ENCODE measurements around the gene SLC6A2.

The SLC6A2 gene

DNA sequence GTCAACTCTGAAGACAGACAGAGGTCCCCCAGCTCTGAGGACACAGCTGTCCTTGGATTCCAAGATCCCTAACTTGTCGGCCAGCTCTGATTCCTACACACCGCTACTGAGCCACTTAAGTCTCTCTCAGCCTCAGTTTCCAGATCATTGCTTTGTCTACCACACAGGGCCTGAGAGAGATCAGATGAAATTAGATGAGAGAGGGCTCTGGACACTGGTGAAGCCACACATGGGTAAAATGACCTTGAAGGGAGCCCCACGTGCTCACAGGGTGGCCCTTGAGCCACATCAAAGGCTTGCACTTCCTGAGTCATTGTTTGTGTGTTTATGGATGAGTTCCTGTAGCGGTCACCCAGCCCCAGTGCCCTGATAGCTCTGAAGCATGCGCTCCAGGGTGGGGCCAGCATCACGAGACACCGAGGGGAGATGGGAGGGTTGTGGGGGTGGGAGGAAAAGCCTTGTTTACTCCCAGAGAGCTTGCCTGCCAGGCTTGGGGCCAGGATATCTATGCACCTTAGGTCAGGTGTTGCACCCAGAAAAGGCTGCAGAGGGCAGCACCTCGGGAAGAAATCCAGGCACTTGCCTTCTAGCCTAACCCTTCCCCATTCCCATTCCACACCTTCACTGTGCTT lies 32.7 kb upstream of the SLC6A2 start (continued):
- TF ChIP-seq, protein P1, sequence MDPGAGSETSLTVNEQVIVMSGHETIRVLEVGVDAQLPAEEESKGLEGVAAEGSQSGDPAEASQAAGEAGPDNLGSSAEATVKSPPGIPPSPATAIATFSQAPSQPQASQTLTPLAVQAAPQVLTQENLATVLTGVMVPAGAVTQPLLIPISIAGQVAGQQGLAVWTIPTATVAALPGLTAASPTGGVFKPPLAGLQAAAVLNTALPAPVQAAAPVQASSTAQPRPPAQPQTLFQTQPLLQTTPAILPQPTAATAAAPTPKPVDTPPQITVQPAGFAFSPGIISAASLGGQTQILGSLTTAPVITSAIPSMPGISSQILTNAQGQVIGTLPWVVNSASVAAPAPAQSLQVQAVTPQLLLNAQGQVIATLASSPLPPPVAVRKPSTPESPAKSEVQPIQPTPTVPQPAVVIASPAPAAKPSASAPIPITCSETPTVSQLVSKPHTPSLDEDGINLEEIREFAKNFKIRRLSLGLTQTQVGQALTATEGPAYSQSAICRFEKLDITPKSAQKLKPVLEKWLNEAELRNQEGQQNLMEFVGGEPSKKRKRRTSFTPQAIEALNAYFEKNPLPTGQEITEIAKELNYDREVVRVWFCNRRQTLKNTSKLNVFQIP (CRISPR knock-in tag; IDR thresholded peaks at IDR 0.05; ENCODE audit: borderline replicate concordance, low read depth) = no peak

DNA sequence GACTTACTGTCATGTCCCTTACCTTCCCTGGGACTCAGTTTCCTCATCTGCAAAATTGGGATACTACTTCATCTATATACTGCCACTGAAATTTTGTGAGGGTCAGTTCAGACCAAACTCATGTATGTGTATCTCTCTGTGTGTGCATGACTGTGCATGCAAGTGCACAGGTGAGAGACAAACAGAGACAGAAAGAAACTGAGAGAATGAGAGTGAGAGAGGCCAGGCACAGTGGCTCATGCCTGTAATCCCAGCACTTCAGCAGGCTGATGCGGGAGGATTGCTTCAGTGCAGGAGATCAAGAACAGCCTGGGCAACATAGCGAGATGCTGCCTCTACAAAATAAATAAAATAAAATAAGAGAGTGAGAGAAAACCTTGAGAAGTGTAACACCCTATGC lies 32.1 kb upstream of the SLC6A2 start:
- no peak for ATAC-seq
- no peak for TF ChIP-seq ISL1 (CRISPR knock-in tag; IDR thresholded peaks at IDR 0.05)
- TF ChIP-seq PPARA (CRISPR knock-in tag; IDR thresholded peaks at IDR 0.05; ENCODE audit: borderline replicate concordance) = no peak
- TF ChIP-seq, protein P2, sequence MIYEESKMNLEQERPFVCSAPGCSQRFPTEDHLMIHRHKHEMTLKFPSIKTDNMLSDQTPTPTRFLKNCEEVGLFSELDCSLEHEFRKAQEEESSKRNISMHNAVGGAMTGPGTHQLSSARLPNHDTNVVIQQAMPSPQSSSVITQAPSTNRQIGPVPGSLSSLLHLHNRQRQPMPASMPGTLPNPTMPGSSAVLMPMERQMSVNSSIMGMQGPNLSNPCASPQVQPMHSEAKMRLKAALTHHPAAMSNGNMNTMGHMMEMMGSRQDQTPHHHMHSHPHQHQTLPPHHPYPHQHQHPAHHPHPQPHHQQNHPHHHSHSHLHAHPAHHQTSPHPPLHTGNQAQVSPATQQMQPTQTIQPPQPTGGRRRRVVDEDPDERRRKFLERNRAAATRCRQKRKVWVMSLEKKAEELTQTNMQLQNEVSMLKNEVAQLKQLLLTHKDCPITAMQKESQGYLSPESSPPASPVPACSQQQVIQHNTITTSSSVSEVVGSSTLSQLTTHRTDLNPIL (CRISPR knock-in tag; IDR thresholded peaks at IDR 0.05; ENCODE audit: low read depth) = no peak
- no peak for TF ChIP-seq ZNF8 (CRISPR knock-in tag; IDR thresholded peaks at IDR 0.05)
- no peak for TF ChIP-seq RARB (CRISPR knock-in tag; IDR thresholded peaks at IDR 0.05)
- TF ChIP-seq, protein P1 (CRISPR knock-in tag; IDR thresholded peaks at IDR 0.05; ENCODE audit: borderline replicate concordance, low read depth) = no peak
- no peak for TF ChIP-seq GLIS3 (CRISPR knock-in tag; IDR thresholded peaks at IDR 0.05)

DNA sequence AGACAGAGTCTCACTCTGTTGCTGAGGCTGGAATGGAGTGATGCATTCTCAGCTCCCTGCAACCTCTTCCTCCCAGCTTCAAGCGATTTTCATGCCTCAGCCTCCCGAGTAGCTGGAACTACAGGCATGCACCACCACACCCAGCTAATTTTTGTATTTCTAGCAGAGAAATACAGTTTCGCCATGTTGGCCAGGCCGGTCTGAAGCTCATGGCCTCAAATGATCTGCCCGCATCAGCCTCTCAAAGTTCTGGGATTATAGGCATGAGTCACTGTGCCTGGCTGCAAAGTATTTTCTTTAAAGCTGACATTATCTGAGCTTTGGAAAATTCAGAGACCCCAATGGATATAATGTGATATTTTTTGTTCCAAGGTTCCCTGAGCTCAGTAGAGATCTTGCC lies 31.1 kb upstream of the SLC6A2 start:
- ATAC-seq = no peak
- TF ChIP-seq ZNF70 (CRISPR knock-in tag; IDR thresholded peaks at IDR 0.05) = no peak
- TF ChIP-seq, protein P3, sequence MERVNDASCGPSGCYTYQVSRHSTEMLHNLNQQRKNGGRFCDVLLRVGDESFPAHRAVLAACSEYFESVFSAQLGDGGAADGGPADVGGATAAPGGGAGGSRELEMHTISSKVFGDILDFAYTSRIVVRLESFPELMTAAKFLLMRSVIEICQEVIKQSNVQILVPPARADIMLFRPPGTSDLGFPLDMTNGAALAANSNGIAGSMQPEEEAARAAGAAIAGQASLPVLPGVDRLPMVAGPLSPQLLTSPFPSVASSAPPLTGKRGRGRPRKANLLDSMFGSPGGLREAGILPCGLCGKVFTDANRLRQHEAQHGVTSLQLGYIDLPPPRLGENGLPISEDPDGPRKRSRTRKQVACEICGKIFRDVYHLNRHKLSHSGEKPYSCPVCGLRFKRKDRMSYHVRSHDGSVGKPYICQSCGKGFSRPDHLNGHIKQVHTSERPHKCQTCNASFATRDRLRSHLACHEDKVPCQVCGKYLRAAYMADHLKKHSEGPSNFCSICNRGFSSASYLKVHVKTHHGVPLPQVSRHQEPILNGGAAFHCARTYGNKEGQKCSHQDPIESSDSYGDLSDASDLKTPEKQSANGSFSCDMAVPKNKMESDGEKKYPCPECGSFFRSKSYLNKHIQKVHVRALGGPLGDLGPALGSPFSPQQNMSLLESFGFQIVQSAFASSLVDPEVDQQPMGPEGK (CRISPR knock-in tag; IDR thresholded peaks at IDR 0.05; ENCODE audit: borderline replicate concordance) = no peak
- TF ChIP-seq, protein P1 (CRISPR knock-in tag; IDR thresholded peaks at IDR 0.05; ENCODE audit: borderline replicate concordance, low read depth) = no peak
- TF ChIP-seq ESRRG (CRISPR knock-in tag; IDR thresholded peaks at IDR 0.05) = no peak
- TF ChIP-seq BACH2 (CRISPR knock-in tag; IDR thresholded peaks at IDR 0.05; ENCODE audit: borderline replicate concordance) = no peak
- no peak for TF ChIP-seq SNAI2 (CRISPR knock-in tag; IDR thresholded peaks at IDR 0.05)
- no peak for TF ChIP-seq ISL1 (CRISPR knock-in tag; IDR thresholded peaks at IDR 0.05)
- no peak for TF ChIP-seq TOX (CRISPR knock-in tag; IDR thresholded peaks at IDR 0.05; ENCODE audit: borderline replicate concordance)
- no peak for TF ChIP-seq ZC3H10 (CRISPR knock-in tag; IDR thresholded peaks at IDR 0.05)
- no peak for TF ChIP-seq RARB (CRISPR knock-in tag; IDR thresholded peaks at IDR 0.05)

DNA sequence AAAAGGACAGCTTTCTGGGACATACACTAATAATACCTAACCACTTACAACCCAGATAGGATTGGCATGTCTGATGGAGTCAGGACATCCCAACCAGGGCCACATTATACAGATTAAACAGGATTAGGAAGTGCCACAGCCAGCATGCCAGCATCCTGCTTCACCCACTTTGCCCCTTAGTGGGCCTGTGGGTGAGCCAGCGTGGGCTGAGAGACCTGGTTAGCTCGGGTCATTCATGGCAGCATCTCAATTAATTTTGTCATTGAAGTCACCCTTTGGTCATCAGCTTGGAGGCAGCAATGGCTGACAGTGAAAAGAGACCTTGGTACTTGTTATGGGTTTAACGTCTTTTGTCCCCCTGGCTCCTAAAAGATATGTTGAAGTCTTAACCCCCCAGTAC lies 29.9 kb upstream of the SLC6A2 start:
- ATAC-seq = no peak
- TF ChIP-seq, protein P4, sequence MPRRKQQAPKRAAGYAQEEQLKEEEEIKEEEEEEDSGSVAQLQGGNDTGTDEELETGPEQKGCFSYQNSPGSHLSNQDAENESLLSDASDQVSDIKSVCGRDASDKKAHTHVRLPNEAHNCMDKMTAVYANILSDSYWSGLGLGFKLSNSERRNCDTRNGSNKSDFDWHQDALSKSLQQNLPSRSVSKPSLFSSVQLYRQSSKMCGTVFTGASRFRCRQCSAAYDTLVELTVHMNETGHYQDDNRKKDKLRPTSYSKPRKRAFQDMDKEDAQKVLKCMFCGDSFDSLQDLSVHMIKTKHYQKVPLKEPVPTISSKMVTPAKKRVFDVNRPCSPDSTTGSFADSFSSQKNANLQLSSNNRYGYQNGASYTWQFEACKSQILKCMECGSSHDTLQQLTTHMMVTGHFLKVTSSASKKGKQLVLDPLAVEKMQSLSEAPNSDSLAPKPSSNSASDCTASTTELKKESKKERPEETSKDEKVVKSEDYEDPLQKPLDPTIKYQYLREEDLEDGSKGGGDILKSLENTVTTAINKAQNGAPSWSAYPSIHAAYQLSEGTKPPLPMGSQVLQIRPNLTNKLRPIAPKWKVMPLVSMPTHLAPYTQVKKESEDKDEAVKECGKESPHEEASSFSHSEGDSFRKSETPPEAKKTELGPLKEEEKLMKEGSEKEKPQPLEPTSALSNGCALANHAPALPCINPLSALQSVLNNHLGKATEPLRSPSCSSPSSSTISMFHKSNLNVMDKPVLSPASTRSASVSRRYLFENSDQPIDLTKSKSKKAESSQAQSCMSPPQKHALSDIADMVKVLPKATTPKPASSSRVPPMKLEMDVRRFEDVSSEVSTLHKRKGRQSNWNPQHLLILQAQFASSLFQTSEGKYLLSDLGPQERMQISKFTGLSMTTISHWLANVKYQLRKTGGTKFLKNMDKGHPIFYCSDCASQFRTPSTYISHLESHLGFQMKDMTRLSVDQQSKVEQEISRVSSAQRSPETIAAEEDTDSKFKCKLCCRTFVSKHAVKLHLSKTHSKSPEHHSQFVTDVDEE (CRISPR knock-in tag; IDR thresholded peaks at IDR 0.05) = no peak
- TF ChIP-seq ZFP30 (CRISPR knock-in tag; IDR thresholded peaks at IDR 0.05) (no peak), CSDC2 (CRISPR knock-in tag; IDR thresholded peaks at IDR 0.05) (no peak), ZFP3 (CRISPR knock-in tag; IDR thresholded peaks at IDR 0.05) (no peak), GLIS3 (CRISPR knock-in tag; IDR thresholded peaks at IDR 0.05) (no peak), ISL1 (CRISPR knock-in tag; IDR thresholded peaks at IDR 0.05) (no peak), ARNTL (CRISPR knock-in tag; IDR thresholded peaks at IDR 0.05; ENCODE audit: borderline replicate concordance, low read depth) (no peak)
- TF ChIP-seq, protein P1 (CRISPR knock-in tag; IDR thresholded peaks at IDR 0.05; ENCODE audit: borderline replicate concordance, low read depth) = no peak
- TF ChIP-seq, protein P5, sequence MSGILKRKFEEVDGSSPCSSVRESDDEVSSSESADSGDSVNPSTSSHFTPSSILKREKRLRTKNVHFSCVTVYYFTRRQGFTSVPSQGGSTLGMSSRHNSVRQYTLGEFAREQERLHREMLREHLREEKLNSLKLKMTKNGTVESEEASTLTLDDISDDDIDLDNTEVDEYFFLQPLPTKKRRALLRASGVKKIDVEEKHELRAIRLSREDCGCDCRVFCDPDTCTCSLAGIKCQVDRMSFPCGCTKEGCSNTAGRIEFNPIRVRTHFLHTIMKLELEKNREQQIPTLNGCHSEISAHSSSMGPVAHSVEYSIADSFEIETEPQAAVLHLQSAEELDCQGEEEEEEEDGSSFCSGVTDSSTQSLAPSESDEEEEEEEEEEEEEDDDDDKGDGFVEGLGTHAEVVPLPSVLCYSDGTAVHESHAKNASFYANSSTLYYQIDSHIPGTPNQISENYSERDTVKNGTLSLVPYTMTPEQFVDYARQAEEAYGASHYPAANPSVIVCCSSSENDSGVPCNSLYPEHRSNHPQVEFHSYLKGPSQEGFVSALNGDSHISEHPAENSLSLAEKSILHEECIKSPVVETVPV (CRISPR knock-in tag; IDR thresholded peaks at IDR 0.05) = no peak

Measured in SK-N-SH treated with all-trans-retinoic acid at 6 μM for 48 hours (cell line).